NCI-H146 (cell line): ENCODE results near the gene SNX24.
"Not testable (repeated sequence)": the region's sequence is repeated elsewhere in the genome, so short reads cannot be mapped to it uniquely, and the experiment has no call there.

ENCODE experiments used
- DNase-seq: peaks from one replicate; lab custom pipeline; 2025; lab: John Stamatoyannopoulos, UW

Gene SNX24

GRCh38 chr5:122967625-122968024 is 122.2 kb downstream of the SNX24 start:
- DNase-seq, result no peak

DNA sequence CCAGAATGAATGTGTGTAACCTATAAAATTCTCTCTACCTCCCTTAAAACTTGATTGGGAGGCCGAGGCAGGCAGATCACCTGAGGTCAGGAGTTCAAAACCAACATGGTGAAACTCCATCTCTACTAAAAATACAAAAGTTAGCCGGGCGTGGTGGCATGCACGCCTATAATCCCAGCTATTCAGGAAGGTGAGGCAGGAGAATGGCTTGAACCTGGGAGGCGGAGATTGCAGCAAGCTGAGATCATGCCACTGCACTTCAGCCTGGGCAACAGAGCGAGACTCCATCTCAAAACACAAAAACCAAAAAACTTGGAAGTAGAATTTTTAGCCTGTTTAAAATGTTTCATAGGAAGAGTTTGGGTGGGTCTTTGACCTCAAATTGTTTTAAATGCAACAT is 122.6 kb downstream of the SNX24 start:
- DNase-seq, result not testable (repeated sequence)

DNA sequence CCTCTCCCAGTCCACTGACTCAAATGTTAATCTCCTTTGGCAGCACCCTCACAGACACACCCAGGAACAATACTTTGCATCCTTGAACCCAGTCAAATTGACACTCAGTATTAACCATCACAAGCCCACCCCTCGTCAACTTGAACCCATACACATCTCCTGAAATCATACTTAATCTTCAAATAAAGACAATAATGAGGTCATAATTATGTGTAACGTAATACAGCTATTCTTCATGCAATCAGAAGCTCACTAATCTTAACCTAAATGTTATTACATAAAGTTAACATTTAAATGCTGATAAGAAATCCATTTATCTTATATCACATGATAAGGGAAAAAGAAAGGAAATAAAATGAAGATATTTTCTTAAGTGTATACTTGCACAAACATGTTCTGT is 125.9 kb downstream of the SNX24 start:
- no peak for DNase-seq

GRCh38 chr5:122972877-122973276 is 127.5 kb downstream of the SNX24 start:
- no peak for DNase-seq

DNA sequence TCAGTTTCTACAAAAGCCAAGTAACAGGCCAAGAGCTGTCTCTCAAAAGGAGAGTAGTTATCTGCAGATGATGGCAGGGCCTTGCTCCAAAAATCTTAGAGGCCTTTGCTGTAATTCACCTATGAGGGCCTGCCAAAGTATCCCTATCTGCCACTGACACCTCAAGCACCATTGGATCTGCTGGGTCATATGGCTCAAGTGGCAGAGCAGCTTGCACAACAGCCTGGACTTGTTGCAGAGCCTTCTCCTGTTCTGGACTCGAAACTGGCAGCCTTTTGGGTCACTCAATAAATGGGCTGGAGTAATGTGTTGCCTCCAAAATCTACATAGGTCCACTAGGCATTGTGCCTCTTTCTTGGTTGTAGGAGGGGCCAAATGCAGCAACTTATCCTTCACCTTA is 128.3 kb downstream of the SNX24 start:
- DNase-seq, result not testable (repeated sequence)

- DNase-seq, result not testable (repeated sequence)
Measured at GRCh38 chr5:122974251-122974650, 128.8 kb downstream of the SNX24 start.

DNA sequence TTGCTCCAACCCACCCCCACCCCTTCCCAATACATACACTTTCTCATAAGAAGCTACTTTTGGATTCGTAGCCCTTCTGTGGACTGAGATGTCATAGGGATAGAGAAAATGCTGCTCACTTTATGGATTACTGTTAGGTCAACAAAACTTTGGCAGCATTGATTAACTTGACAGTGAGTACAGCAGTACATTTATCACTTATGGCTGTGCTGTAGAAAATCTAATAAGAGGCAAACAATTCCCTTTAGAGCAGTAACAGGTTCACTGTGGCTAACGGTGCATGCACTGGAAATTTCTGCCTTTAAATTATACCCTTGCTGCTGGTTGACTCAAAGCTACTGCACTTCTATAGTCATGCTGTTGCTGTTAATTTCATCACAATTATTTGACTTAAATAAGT is 131.9 kb downstream of the SNX24 start:
- DNase-seq, result no peak

GRCh38 chr5:122978068-122978467 is 132.7 kb downstream of the SNX24 start:
- DNase-seq, result no peak

DNA sequence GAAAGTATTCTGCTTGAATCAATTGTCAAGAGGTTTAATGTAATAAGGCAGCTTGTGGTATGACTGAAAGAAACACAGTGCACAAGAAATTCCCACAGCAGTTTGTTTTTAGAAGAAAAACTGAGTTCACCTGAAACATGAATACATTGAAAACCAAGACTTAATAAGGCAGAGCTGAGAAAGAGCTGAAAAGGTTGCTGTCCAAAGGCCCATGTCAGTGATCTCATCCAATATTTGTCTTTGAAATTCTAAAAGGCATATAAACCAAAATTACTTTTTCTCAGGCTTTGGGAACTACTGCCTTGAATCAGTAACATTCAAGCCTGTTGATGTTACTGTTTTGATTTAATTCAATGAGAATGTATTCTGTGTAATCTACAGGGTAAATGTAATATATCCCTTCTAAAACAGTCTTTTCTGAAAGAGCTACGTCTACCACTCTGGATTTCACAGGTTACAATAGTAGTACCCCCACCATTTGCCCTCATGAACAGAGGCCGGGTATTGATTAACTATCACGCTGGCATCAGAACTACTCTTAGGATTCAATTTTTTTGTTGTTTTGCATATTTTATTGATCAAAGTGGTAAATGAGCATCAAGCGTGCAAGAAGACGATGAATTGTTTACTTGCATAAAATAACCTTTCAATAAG is 133.4 kb downstream of the SNX24 start:
- DNase-seq, result no peak

DNA sequence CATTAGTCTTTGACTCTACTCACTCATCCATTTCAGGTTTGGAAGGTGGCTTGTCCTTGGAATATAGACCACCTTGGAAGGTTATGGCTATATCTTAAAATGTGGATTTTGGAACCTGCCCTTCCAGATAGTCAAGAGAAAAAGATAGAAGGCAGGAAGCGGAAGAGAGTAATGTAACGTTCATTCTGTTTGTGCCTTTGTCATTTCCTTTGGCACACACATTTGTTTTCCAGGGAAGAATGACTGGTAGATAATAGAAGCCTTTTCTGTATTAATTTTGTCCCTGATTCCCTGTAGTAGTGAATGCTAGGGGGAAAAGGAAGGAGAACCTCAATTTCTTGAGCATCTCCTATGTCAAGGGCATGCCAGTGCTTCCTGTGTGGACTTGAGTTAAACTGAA is 136.4 kb downstream of the SNX24 start:
- no peak for DNase-seq

DNA sequence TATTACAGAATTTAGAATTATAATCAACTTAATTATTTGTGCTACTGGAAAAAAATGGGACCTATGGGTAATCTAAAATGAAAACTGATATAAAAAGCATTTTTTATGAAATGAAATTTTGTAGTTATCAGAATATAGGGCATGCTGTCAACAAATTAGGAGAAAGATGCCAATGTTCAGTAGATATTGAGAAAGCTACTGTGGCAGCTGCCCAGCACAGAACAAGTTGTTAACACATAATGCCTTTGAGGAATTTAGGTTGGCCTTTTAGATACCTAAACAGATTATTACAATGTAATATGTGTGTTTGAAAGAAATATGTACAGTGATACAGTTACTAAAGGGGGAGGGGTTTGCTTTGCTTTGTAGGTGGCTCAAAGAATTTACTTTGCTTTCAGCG is 137.0 kb downstream of the SNX24 start:
- no peak for DNase-seq

DNA sequence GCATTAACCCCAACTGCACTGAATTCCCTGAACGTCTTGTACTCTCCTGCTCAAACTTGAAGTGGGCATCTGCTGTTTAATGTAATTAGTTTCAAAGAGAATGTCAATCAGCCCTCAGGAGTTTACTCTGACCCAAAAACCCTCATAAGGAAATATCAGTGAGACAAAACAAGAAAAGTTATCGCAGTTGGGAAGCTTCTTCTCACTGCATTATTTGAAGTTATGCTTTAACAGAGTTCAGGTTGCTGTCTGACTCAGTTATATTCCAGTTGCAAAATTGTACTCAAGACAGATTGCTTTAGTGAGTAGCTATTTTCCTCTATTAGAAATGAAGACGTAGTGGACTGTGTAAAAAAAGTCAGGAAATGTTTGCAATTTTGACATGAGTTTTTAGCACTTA is 139.0 kb downstream of the SNX24 start:
- DNase-seq, result no peak

GRCh38 chr5:122985006-122985700 is 139.7 kb downstream of the SNX24 start:
- no peak for DNase-seq

DNA sequence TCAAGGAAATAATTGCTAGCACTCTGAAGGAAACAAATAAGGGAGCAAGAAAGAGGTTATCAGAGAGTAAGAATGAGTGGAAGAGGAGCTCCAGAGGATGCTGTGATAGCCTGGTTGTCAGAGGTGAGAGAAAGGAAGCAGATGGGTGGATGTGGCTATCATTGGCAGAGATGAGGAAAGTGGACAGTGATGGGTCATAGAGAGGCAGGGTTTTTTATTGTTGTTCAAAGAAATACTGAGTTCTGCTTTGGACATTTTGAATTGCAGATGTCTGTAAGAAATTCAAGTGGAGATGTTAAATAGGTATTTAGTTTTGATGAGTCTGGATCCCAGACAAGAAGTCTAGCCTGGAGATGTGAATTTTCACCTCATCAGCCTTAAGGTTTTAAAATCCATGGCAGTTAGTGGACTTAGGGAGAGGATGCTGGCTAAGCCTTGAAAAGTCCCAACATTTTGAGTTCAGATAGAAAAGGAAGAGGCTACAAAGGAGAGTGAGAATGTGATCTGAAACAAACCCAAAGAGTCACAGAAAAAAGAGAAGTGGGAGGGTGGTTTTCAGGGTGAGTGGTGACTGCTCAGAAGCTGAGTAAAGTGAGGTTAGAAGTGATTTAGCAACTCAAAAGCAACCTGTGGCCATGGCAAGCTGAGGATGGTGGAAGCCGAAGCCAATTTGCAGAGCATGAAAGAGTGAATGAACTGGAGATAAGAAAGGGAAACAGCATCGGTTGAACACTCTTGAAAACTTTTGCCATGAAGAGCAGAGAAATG is 140.7 kb downstream of the SNX24 start:
- DNase-seq, result no peak

- DNase-seq, result no peak
Measured at GRCh38 chr5:122996091-122996490, 150.7 kb downstream of the SNX24 start.

DNA sequence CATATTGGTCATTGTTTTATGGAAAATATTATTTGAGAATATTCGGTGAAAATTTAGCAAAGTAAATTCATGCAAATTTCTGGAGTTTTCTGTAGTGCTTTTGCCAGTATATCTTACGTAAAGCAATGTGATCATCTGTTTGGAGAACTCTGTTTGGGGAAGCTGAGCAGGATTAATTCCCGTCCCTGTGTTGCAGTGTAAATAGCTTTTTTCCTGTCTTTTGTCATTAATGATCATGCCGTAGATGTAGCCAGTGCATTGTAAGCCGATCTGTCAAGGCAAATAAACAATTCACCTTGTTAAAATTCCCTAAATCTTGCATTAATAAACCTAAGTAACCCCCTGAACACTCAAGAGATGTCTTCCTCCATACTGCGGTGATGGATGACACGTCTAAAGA is 151.9 kb downstream of the SNX24 start:
- no peak for DNase-seq

DNA sequence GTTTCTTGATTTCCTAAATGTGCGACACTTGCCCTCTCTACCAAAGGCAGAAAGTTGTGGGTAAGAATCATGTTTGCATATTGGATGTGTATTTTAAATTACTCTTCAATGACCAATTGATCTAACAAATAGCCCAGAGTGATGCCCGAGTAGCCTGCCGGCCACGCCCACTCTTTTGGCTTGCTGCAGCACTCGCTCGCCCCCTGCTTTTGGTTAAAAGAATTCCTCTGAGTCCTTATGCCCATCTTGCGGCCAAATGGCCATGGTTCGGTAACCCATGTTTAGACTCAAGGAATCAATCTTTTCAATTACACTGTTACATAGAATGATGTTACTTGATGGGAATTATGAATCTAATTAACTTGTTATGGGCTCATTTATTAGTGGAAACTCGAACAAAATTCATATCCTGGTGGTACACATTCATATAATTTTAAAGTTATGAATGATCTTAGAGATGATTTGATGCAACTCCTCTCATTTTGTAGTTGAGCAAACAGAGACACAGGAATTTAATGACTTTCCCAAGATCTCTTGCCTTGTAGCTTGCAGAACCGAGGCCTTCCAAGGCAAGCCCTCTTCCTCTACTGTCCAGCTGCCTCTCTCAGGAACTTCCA is 154.6 kb downstream of the SNX24 start:
- no peak for DNase-seq

DNA sequence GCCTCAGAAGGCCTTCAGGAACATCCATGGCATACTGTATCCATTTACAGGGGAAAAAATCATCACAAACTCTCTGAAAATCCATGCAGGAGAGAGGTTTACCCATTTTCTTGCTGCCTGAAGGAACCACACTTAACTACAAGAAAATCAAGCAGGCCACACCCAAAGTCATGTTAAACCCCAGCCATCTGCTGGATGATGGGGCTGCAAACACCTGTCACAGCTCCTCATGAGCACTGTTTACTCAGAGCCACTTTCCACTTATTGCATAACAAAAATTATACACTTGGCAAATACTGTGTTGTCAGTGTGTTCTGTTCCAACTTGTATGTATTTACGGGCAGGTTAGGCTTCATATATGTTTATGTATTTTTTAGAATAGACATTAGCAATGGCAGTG is 155.3 kb downstream of the SNX24 start:
- no peak for DNase-seq

DNA sequence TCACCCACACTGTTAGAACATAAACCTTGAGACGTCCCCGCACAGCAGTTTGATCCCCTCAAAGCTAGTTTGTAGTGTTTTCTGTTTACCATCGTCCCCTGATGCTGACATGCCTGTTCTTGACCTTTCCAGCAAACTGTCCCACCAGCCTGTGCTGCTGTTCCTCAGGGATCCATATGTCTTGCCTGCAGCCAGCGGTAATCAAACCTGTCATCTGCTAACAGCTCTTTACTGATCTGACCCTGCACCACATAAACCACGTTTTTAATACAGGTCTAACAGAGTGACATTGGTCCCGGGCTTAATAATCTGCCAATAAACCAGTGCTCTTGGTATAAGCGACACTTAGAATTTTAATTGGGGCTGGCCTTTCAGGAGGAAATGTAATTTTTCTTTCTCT is 156.4 kb downstream of the SNX24 start:
- no peak for DNase-seq

- DNase-seq, result no peak
Measured at GRCh38 chr5:123007182-123007581, 161.8 kb downstream of the SNX24 start.

DNA sequence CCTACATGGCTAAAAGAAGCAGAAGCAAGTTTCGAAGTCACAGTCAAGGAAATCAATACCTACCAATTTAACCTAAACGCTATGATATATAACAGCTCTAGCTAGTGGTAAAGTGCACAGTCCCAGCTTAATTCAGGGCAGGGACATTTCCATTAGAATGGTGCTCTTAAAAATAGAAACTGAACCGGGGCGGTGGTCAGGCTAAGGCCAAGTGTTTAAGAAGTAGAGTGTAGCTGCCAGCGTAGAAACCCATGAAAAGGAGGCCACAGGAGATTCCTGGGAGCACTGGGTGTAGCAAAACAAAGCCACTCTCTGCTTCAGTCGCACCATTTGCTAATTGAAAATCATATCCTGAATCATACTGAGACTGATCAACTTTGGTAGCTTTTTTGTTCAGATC is 162.3 kb downstream of the SNX24 start:
- no peak for DNase-seq

DNA sequence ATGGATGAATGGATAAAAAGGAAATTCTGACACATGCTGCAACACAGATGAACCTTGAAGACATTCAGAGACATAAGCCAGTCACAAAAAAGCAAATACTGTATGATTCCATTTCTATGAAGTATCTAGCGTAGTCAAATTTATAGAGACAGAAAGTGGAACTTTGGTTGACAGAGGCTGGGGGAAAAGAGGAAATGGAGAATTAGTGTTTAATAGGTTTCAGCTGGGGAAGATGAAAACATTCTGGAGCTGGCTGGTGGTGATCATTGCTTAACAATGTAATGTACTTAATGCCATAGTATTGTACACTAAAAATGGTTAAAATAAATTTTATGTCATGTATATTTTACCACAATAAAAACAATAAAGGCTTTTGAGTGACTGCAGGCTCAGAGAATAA is 166.9 kb downstream of the SNX24 start:
- no peak for DNase-seq

DNA sequence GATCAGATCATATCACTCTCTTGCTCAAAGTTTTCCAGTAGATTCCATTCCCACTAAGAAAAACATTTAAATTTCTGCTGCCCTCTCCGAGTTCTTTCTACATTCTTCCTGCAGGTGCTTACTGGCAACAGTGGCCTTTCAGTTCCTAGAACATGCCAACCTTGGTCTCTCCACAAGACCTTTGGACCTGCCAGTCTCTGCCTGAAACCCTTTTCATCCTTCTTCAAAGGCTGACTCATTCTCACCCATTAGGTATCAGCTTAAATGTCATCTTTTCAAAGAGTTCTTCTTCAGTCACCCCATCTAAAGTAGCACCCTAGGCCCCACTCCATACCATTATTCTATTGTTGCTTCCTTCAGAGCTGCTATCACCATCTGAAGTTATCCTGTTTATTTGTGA is 169.3 kb downstream of the SNX24 start:
- DNase-seq, result no peak
